Activated T-cell treated with anti-CD3 and anti-CD28 coated beads, Interleukin-2, amount 50 U/mL, for 72 hours (primary cell): ENCODE results near the gene PLD1. TPM values are rescaled to one million over a fixed set of nuclear protein-coding genes. Genes with fewer than 3 reads are reported as not detected.
A peak's percentile ranks its signal among the peaks of the same experiment; 100 is the strongest.
"Not testable (repeated sequence)": the region's sequence is repeated elsewhere in the genome, so short reads cannot be mapped to it uniquely, and the experiment has no call there.

Source experiments
- ATAC-seq, 2 donors: fragments of 150-1000 bp; cut with Tn5 transposase; replicated peaks in 1 of 2; 2 replicates each; pipeline ENCODE4 v1.10.0; 2021; ENCODE audit warnings: moderate library complexity in 2 of 2, mild to moderate bottlenecking in 1 of 2
- DNase-seq, 2 donors: peaks; one replicate each; pipeline ENCODE4 v3.0.0; 2021 to 2022; ENCODE audit warnings: mixed read lengths in 1 of 2
- H3K27ac Mint-ChIP-seq: one replicate; pipeline ENCODE4 v1.8.0; 2022; ENCODE audit warnings: mild to moderate bottlenecking, moderate library complexity, mixed read lengths
- H3K27me3 Mint-ChIP-seq: one replicate; pipeline ENCODE4 v1.8.0; 2022; ENCODE audit warnings: low read depth, mixed read lengths
- H3K36me3 Mint-ChIP-seq, 2 donors: one replicate each; pipeline ENCODE4 v1.8.0; 2022; ENCODE audit warnings: mixed read lengths in 2 of 2, mild to moderate bottlenecking in 1 of 2; ENCODE audit not compliant: insufficient read depth in 2 of 2
- H3K4me1 Mint-ChIP-seq: one replicate; pipeline ENCODE4 v1.8.0; 2022; ENCODE audit warnings: low read depth, mixed read lengths
- H3K4me3 Mint-ChIP-seq, 2 donors: one replicate each; pipeline ENCODE4 v1.8.0; 2022; ENCODE audit warnings: mild to moderate bottlenecking in 2 of 2, mixed read lengths in 2 of 2, moderate library complexity in 2 of 2
- H3K9me3 Mint-ChIP-seq, 2 donors: one replicate each; pipeline ENCODE4 v1.8.0; 2022; ENCODE audit warnings: mixed read lengths in 2 of 2
- total RNA-seq, 2 donors: library from RNA; stranded (reverse); gene quantifications; one replicate each; pipeline ENCODE4 v1.2.3, GENCODE V29; 2022

Gene PLD1
- total RNA-seq = 1 to 10 TPM in 1 of 2 donors, under 1 TPM in 1; 0.65 to 4.1 TPM

GRCh38 chr3:171809861-171810628 lies at the start of gene PLD1:
PLD1 (minus strand) TSS chr3:171810483; CDS start chr3:171738051, 72,432 bp downstream.
- peak; percentile 75 to 79 for ATAC-seq

GRCh38 chr3:171858770-171859169 lies 48.5 kb upstream of the PLD1 start:
- ATAC-seq, H3K36me3 Mint-ChIP-seq, H3K4me1 Mint-ChIP-seq, DNase-seq, H3K27ac Mint-ChIP-seq, H3K9me3 Mint-ChIP-seq, H3K4me3 Mint-ChIP-seq: not testable (repeated sequence)
- H3K27me3 Mint-ChIP-seq = peaks cover 10% of the 10 kb centered on the region

More at GRCh38 chr3:171809861-171810628, at the start of gene PLD1:
- H3K27me3 Mint-ChIP-seq = peaks cover 53% of the 10 kb centered on the region
- DNase-seq = peak; percentile 67 to 71
- H3K9me3 Mint-ChIP-seq = no peaks in the 10 kb centered on the region
- H3K4me3 Mint-ChIP-seq = peak within 1 kb of the TSS; percentile 86 to 87
- H3K27ac Mint-ChIP-seq = no peak within 1 kb of the TSS
- peaks cover 0 to 2% of the 10 kb centered on the region in 2 donors for H3K36me3 Mint-ChIP-seq
- H3K4me1 Mint-ChIP-seq = peaks cover 30% of the 10 kb centered on the region

GRCh38 chr3:171854649-171855305 lies 44.5 kb upstream of the PLD1 start:
- no peak for ATAC-seq
- Mint-ChIP-seq H3K9me3 (peaks cover 5 to 8% of the 10 kb centered on the region in 2 donors), H3K4me3 (no peak overlapping the region), H3K4me1 (no peaks in the 10 kb centered on the region), H3K27ac (no peak overlapping the region), H3K36me3 (peaks cover 9% of the 10 kb centered on the region in 2 donors), H3K27me3 (peaks cover 25% of the 10 kb centered on the region)
- no peak for DNase-seq

- Mint-ChIP-seq H3K27ac (no peak overlapping the region), H3K4me1 (peaks cover 15% of the 10 kb centered on the region), H3K9me3 (peaks cover 5 to 8% of the 10 kb centered on the region in 2 donors), H3K4me3 (no peak overlapping the region), H3K36me3 (peaks cover 6 to 9% of the 10 kb centered on the region in 2 donors), H3K27me3 (peaks cover 34% of the 10 kb centered on the region)
- ATAC-seq = no peak
- DNase-seq = no peak
Measured at GRCh38 chr3:171851660-171852058, 41.4 kb upstream of the PLD1 start.

- Mint-ChIP-seq H3K4me1 (peaks cover 21% of the 10 kb centered on the region), H3K27me3 (peaks cover 35% of the 10 kb centered on the region), H3K4me3 (no peak overlapping the region), H3K27ac (no peak overlapping the region), H3K36me3 (peaks cover 6 to 9% of the 10 kb centered on the region in 2 donors), H3K9me3 (peaks cover 5 to 8% of the 10 kb centered on the region in 2 donors)
- DNase-seq = no peak
- no peak for ATAC-seq
Measured at GRCh38 chr3:171850960-171851659, 40.8 kb upstream of the PLD1 start.

- peaks cover 6 to 9% of the 10 kb centered on the region in 2 donors for H3K36me3 Mint-ChIP-seq
- ATAC-seq (no peak), DNase-seq (no peak)
- H3K9me3 Mint-ChIP-seq = peaks cover 5 to 8% of the 10 kb centered on the region in 2 donors
- H3K4me3 Mint-ChIP-seq = no peak overlapping the region
- H3K27ac Mint-ChIP-seq = no peak overlapping the region
- H3K27me3 Mint-ChIP-seq = peaks cover 39% of the 10 kb centered on the region
- H3K4me1 Mint-ChIP-seq = peaks cover 25% of the 10 kb centered on the region
Measured at GRCh38 chr3:171850320-171850959, 40.2 kb upstream of the PLD1 start.

- peaks cover 6 to 9% of the 10 kb centered on the region in 2 donors for H3K36me3 Mint-ChIP-seq
- DNase-seq = no peak
- H3K27me3 Mint-ChIP-seq = peaks cover 39% of the 10 kb centered on the region
Measured at GRCh38 chr3:171849617-171850319, 39.5 kb upstream of the PLD1 start.

GRCh38 chr3:171847595-171848259 lies 37.4 kb upstream of the PLD1 start:
- Mint-ChIP-seq H3K27ac (no peak overlapping the region), H3K9me3 (no peaks in the 10 kb centered on the region), H3K4me1 (peaks cover 25% of the 10 kb centered on the region), H3K4me3 (no peak overlapping the region), H3K27me3 (peaks cover 37% of the 10 kb centered on the region), H3K36me3 (no peaks in the 10 kb centered on the region)
- DNase-seq (no peak), ATAC-seq (no peak)

More at GRCh38 chr3:171849617-171850319, 39.5 kb upstream of the PLD1 start:
- H3K9me3 Mint-ChIP-seq = peaks cover 5 to 8% of the 10 kb centered on the region in 2 donors
- H3K4me1 Mint-ChIP-seq = peaks cover 25% of the 10 kb centered on the region
- H3K27ac Mint-ChIP-seq = no peak overlapping the region
- no peak for ATAC-seq
- H3K4me3 Mint-ChIP-seq = no peak overlapping the region

- H3K36me3 Mint-ChIP-seq = no peaks in the 10 kb centered on the region
- DNase-seq = no peak
- peaks cover 32% of the 10 kb centered on the region for H3K27me3 Mint-ChIP-seq
- ATAC-seq = peak; percentile 7 to 27
- no peak overlapping the region for H3K4me3 Mint-ChIP-seq
- H3K4me1 Mint-ChIP-seq = peaks cover 25% of the 10 kb centered on the region
- H3K9me3 Mint-ChIP-seq = no peaks in the 10 kb centered on the region
- no peak overlapping the region for H3K27ac Mint-ChIP-seq
Measured at GRCh38 chr3:171847133-171847532, 36.9 kb upstream of the PLD1 start.

GRCh38 chr3:171846597-171846996 lies 36.3 kb upstream of the PLD1 start:
- Mint-ChIP-seq H3K4me1 (peaks cover 25% of the 10 kb centered on the region), H3K36me3 (no peaks in the 10 kb centered on the region), H3K27me3 (peaks cover 35% of the 10 kb centered on the region), H3K4me3 (no peak overlapping the region), H3K9me3 (no peaks in the 10 kb centered on the region), H3K27ac (no peak overlapping the region)
- DNase-seq (peak; percentile 9 to 28), ATAC-seq (peak; percentile 98 to 99)

- Mint-ChIP-seq H3K4me3 (no peak overlapping the region), H3K9me3 (no peaks in the 10 kb centered on the region), H3K4me1 (peaks cover 25% of the 10 kb centered on the region), H3K27me3 (peaks cover 35% of the 10 kb centered on the region), H3K36me3 (no peaks in the 10 kb centered on the region), H3K27ac (no peak overlapping the region)
- DNase-seq = no peak
- ATAC-seq = no peak
Measured at GRCh38 chr3:171845481-171846284, 35.4 kb upstream of the PLD1 start.
